Osteoblast (primary cell): ENCODE results near the gene ARL5C. TPM values are rescaled to one million over a fixed set of nuclear protein-coding genes. Genes with fewer than 3 reads are reported as not detected.

ENCODE experiments used
- DNase-seq: peaks from one replicate; pipeline ENCODE4 v3.0.0; 2011; ENCODE audit warnings: low spot score, mixed read lengths; ENCODE audit not compliant: insufficient read length; ENCODE audit errors: missing footprints
- H2AFZ ChIP-seq: 2 replicates; pipeline ENCODE4 v1.6.0; 2011; ENCODE audit warnings: mild to moderate bottlenecking, low read length
- H3K27ac ChIP-seq: 2 replicates; pipeline ENCODE4 v1.5.1; 2011; ENCODE audit warnings: mild to moderate bottlenecking, low read depth, low read length, moderate library complexity
- H3K27me3 ChIP-seq: 2 replicates; pipeline ENCODE4 v1.6.0; 2012; ENCODE audit warnings: mild to moderate bottlenecking, control low read depth, inconsistent platforms, low read length, moderate library complexity; ENCODE audit not compliant: insufficient read depth
- H3K36me3 ChIP-seq: 2 replicates; pipeline ENCODE4 v1.5.1; 2011; ENCODE audit warnings: mild to moderate bottlenecking, low read length, control low read depth, moderate library complexity; ENCODE audit not compliant: insufficient read depth
- H3K4me1 ChIP-seq: 2 replicates; pipeline ENCODE4 v1.5.1; 2011; ENCODE audit warnings: mild to moderate bottlenecking, low read length, control low read depth, moderate library complexity; ENCODE audit not compliant: insufficient read depth
- H3K4me2 ChIP-seq: 2 replicates; pipeline ENCODE4 v1.6.0; 2011; ENCODE audit warnings: mild to moderate bottlenecking, low read length; ENCODE audit not compliant: insufficient read depth
- H3K4me3 ChIP-seq: fragments of 200-600 bp; sonication (generic); 3 replicates; pipeline ENCODE4 v1.5.1; 2012; ENCODE audit warnings: mild to moderate bottlenecking, low read length, inconsistent platforms; ENCODE audit not compliant: insufficient read depth
- H3K79me2 ChIP-seq: 2 replicates; pipeline ENCODE4 v1.6.0; 2012; ENCODE audit warnings: mild to moderate bottlenecking, low read length, control low read depth, inconsistent platforms; ENCODE audit not compliant: insufficient read depth
- H3K9me3 ChIP-seq: 2 replicates; pipeline ENCODE4 v1.5.1; 2011; ENCODE audit warnings: low read depth, low read length, control low read depth
- H4K20me1 ChIP-seq: 2 replicates; pipeline ENCODE4 v1.6.0; 2012; ENCODE audit warnings: mild to moderate bottlenecking, low read length, control low read depth; ENCODE audit not compliant: insufficient read depth
- CTCF ChIP-seq: IDR thresholded peaks from 2 replicates; pipeline ENCODE4 v1.5.1; 2011; ENCODE audit warnings: mild to moderate bottlenecking, low read depth, low read length, moderate library complexity; ENCODE audit errors: extremely low read depth
- total RNA-seq: library from RNA; depleted of rRNA; stranded (reverse); fragments of >200 nt; gene quantifications from 2 replicates; pipeline ENCODE4 v1.2.3, GENCODE V29; 2012

ARL5C gene
- total RNA-seq, 1 donor: not detected

GRCh38 chr17:39199820-39200069 is 33.8 kb upstream of the ARL5C start:
- Histone ChIP-seq H3K79me2 (peaks cover 43% of the 10 kb centered on the region), H2AFZ (peak overlapping the region; percentile 83), H4K20me1 (peaks cover 33% of the 10 kb centered on the region), H3K4me3 (peak overlapping the region; percentile 81), H3K4me2 (peak overlapping the region; percentile 88), H3K9me3 (no peaks in the 10 kb centered on the region), H3K27me3 (no peaks in the 10 kb centered on the region), H3K36me3 (peaks cover 39% of the 10 kb centered on the region), H3K27ac (peak overlapping the region; percentile 99), H3K4me1 (peaks cover 31% of the 10 kb centered on the region)
- no peak for TF ChIP-seq CTCF
- DNase-seq: peak; percentile 99

- Histone ChIP-seq H3K9me3 (no peaks in the 10 kb centered on the region), H2AFZ (peak overlapping the region; percentile 63), H3K4me2 (peak overlapping the region; percentile 79), H3K4me3 (peak overlapping the region; percentile 81), H3K79me2 (peaks cover 57% of the 10 kb centered on the region), H3K36me3 (peaks cover 32% of the 10 kb centered on the region), H3K27me3 (no peaks in the 10 kb centered on the region), H4K20me1 (peaks cover 34% of the 10 kb centered on the region), H3K4me1 (peaks cover 35% of the 10 kb centered on the region), H3K27ac (no peak overlapping the region)
- no peak for DNase-seq
- no peak for TF ChIP-seq CTCF
These were observed 32.2 kb upstream of the ARL5C start for GRCh38 chr17:39198186-39198566.

GRCh38 chr17:39197380-39198185 is 31.6 kb upstream of the ARL5C start, which contains the start of gene CACNB1:
TSS of gene CACNB1 (minus strand) at chr17:39197669. CDS start at chr17:39197495, 174 bp downstream.
- Histone ChIP-seq H3K4me1 (peaks cover 35% of the 10 kb centered on the region), H3K4me3 (peak within 1 kb of the TSS; percentile 81), H4K20me1 (peaks cover 33% of the 10 kb centered on the region), H3K36me3 (peaks cover 30% of the 10 kb centered on the region), H3K27me3 (no peaks in the 10 kb centered on the region), H2AFZ (peak within 1 kb of the TSS; percentile 63), H3K27ac (no peak within 1 kb of the TSS), H3K4me2 (peak within 1 kb of the TSS; percentile 79), H3K9me3 (no peaks in the 10 kb centered on the region), H3K79me2 (peaks cover 60% of the 10 kb centered on the region)
- TF ChIP-seq CTCF: no peak
- DNase-seq: peak; percentile 99

- peaks cover 29% of the 10 kb centered on the region for H4K20me1 ChIP-seq
- no peak for TF ChIP-seq CTCF
- peaks cover 33% of the 10 kb centered on the region for H3K4me1 ChIP-seq
- H3K79me2 ChIP-seq: peaks cover 53% of the 10 kb centered on the region
- H3K4me3 ChIP-seq: peak overlapping the region; percentile 81
- no peaks in the 10 kb centered on the region for H3K9me3 ChIP-seq
- peak; percentile 89 for DNase-seq
- peak overlapping the region; percentile 79 for H3K4me2 ChIP-seq
- no peak overlapping the region for H3K27ac ChIP-seq
- H3K27me3 ChIP-seq: no peaks in the 10 kb centered on the region
- H2AFZ ChIP-seq: no peak overlapping the region
- peaks cover 30% of the 10 kb centered on the region for H3K36me3 ChIP-seq
These were observed 30.9 kb upstream of the ARL5C start for GRCh38 chr17:39196808-39197291.
